GM13977 (cell line): ENCODE data around the gene F9.

Experiments used
- DNase-seq: peaks from one replicate; pipeline ENCODE4 v3.0.0; 2012; ENCODE audit warnings: low spot score
- in situ Hi-C: fragments of 300-500 bp; cut with MboI; formaldehyde crosslinking; loops from one replicate; pipeline ENCODE4 v1.12.0; 2022; ENCODE audit warnings: low sequenced_read_pairs, low pct_unique_long_range_greater_than_20kb, mixed read lengths, inconsistent platforms; ENCODE audit not compliant: unreplicated experiment
- TF ChIP-seq, protein P1 (sequence below): IDR thresholded peaks from 2 replicates; pipeline ENCODE4 v1.5.1; 2012; ENCODE audit warnings: mild to moderate bottlenecking, control low read depth; ENCODE audit not compliant: insufficient read depth; ENCODE audit errors: extremely low read depth, missing control alignments

Gene F9

DNA sequence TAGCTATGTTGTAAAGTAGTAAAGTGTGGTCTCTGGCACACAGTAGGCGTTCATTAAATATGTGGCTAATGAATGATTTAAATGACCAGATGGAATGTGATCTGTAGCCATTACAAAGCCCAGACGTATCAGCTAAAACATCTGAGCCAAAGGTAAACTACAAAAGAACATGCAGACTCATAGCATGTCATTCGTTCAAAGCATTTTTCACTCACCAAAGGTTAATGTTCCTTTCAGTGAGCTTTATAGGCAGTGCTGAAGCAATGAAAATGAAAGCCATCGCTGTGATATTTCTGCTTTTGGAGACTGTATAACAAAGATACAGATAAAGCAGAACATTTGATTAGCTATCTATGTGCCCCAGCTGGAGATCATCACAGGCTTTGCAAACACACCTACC is 50.5 kb downstream of the F9 start:
- DNase-seq = no peak
- TF ChIP-seq, protein P1, sequence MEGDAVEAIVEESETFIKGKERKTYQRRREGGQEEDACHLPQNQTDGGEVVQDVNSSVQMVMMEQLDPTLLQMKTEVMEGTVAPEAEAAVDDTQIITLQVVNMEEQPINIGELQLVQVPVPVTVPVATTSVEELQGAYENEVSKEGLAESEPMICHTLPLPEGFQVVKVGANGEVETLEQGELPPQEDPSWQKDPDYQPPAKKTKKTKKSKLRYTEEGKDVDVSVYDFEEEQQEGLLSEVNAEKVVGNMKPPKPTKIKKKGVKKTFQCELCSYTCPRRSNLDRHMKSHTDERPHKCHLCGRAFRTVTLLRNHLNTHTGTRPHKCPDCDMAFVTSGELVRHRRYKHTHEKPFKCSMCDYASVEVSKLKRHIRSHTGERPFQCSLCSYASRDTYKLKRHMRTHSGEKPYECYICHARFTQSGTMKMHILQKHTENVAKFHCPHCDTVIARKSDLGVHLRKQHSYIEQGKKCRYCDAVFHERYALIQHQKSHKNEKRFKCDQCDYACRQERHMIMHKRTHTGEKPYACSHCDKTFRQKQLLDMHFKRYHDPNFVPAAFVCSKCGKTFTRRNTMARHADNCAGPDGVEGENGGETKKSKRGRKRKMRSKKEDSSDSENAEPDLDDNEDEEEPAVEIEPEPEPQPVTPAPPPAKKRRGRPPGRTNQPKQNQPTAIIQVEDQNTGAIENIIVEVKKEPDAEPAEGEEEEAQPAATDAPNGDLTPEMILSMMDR = no peak
- in situ Hi-C loops = no loop called here

DNA sequence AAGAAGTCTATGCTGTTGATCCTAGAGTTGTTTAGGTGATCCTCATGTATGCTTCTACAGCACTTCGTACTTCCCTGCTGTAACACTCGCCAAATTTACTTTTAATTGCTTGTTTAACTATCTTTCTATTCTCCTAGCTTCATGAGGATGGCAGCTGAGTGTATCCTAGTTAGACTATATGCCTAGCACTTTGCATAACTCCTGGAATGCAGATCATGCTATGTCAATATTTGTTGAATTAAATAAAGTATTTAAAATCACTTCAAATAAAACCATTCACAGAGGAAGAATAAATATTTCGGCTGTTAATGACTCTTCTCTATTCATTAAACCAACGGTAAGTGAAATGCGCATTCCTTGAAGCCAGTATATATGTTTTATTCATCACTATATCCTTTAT is 55.1 kb downstream of the F9 start:
- DNase-seq = no peak
- in situ Hi-C loops = no loop called here
- TF ChIP-seq, protein P1 = no peak

DNA sequence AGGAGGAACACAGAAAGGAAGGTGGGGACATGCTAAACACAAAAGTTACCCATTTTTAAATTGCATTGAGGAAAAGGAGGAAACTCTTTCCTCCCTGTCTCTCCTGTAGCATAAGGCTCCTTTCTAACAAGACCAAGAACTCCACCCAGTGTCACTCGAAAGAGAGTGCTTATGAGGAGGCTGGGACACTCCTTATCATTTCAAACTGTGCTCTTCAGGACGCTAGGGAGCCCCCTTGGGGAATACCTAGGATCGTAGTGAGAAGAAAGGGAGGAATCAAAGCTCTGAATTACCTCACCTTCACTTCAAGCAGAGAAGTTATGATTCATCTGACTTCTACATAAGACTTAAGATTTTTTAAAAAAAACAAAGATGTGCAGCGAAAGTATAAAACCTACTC is 65.5 kb downstream of the F9 start:
- in situ Hi-C loops = no loop called here
- TF ChIP-seq, protein P1 = no peak
- no peak for DNase-seq

DNA sequence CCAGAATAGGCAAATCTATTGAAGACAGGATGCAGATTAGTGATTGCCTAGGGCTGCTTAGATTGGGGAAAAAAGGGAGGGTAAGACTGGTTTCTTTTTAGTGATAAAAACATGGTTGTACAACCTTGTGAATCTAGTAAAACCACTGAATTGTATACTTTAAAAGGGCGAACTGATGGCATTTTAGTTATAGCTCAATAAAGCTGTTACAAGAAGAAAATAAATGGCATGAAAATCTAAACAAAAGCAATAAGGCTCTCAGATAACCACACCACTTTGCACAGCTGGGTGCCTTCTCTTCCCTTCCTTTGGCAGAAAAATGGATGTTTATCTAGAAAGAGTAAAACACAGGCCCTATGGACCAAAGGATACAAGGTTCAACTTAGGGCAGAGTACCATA is 69.6 kb downstream of the F9 start:
- in situ Hi-C loops = no loop called here
- TF ChIP-seq, protein P1 = no peak
- no peak for DNase-seq
